H1 (cell line): ENCODE data around the gene ART5. TPM values are rescaled to one million over a fixed set of nuclear protein-coding genes. Genes with fewer than 3 reads are reported as not detected.

Source experiments
- CTCF ChIA-PET: fragments of 300-600 bp; sonication (Branson Sonifier 250); formaldehyde crosslinking; loops from one replicate; lab custom pipeline; 2021; ENCODE audit not compliant: partially characterized antibody; lab: Charles Lee
- POLR2A ChIA-PET: fragments of 300-600 bp; sonication (Branson Sonifier 250); formaldehyde crosslinking; loops from one replicate; lab custom pipeline; 2021; ENCODE audit warnings: inconsistent platforms; ENCODE audit not compliant: partially characterized antibody; lab: Charles Lee
- DNase-seq, 2 experiments: peaks; one replicate each; pipeline versions ENCODE4 v3.0.0 to v3.0.0-alpha.2; 2010 to 2022; ENCODE audit warnings: low spot score in 2 of 2, low read depth in 1 of 2, mixed read lengths in 1 of 2
- FAIRE-seq: peaks from 2 replicates; lab custom pipeline; 2011; peaks lifted over from hg19 to GRCh38; lab: Jason Lieb, UNC
- H2AFZ ChIP-seq: 2 replicates; pipeline ENCODE4 v1.8.1; 2012; ENCODE audit warnings: low read length, inconsistent platforms
- H2AK5ac ChIP-seq: 2 replicates; pipeline ENCODE4 v1.6.1; 2013; ENCODE audit warnings: low read depth, low read length
- H2BK120ac ChIP-seq: replicated peaks from 2 replicates; pipeline ENCODE3; 2013; ENCODE audit warnings: low read depth, low read length, inconsistent platforms
- H2BK12ac ChIP-seq: 2 replicates; pipeline ENCODE4 v1.6.1; 2013; ENCODE audit warnings: low read depth, low read length
- H2BK15ac ChIP-seq: 2 replicates; pipeline ENCODE4 v1.6.1; 2013; ENCODE audit warnings: low read length
- H2BK20ac ChIP-seq: 2 replicates; pipeline ENCODE4 v1.6.1; 2013; ENCODE audit warnings: low read length
- H2BK5ac ChIP-seq: 2 replicates; pipeline ENCODE4 v1.6.1; 2013; ENCODE audit warnings: low read depth, low read length
- H3K14ac ChIP-seq: 2 replicates; pipeline ENCODE4 v1.6.1; 2013; ENCODE audit warnings: inconsistent platforms; ENCODE audit not compliant: insufficient read length
- H3K18ac ChIP-seq: 2 replicates; pipeline ENCODE4 v1.6.1; 2013; ENCODE audit warnings: low read length; ENCODE audit errors: extremely low read depth
- H3K23ac ChIP-seq: 2 replicates; pipeline ENCODE4 v1.6.1; 2013; ENCODE audit warnings: inconsistent platforms; ENCODE audit not compliant: insufficient read length
- H3K23me2 ChIP-seq: 2 replicates; pipeline ENCODE4 v1.6.1; 2013; ENCODE audit warnings: low read depth, low read length
- H3K27ac ChIP-seq: 2 replicates; pipeline ENCODE4 v1.6.1; 2011; ENCODE audit warnings: low read depth, low read length, inconsistent platforms
- H3K27me3 ChIP-seq, 4 experiments: replicated peaks in 1 of 4; 1 replicate in 1 of 4; 2 replicates in 3 of 4; pipeline versions ENCODE4 v1.6.1 to v1.8.1; 2011 to 2013; ENCODE audit warnings: low read length in 3 of 4, mild to moderate bottlenecking in 3 of 4, inconsistent platforms in 2 of 4, mixed read lengths in 2 of 4, moderate library complexity in 1 of 4; ENCODE audit not compliant: control insufficient read depth in 3 of 4, insufficient read depth in 3 of 4; ENCODE audit errors: extremely low read depth in 1 of 4
- H3K36me3 ChIP-seq, 4 experiments: 2 replicates each; pipeline versions ENCODE4 v1.6.1 to v1.8.1; 2011 to 2013; ENCODE audit warnings: mild to moderate bottlenecking in 4 of 4, low read length in 3 of 4, moderate library complexity in 2 of 4, control low read depth in 1 of 4, inconsistent platforms in 1 of 4; ENCODE audit not compliant: insufficient read depth in 4 of 4, control insufficient read depth in 2 of 4
- H3K4ac ChIP-seq: replicated peaks from 2 replicates; pipeline ENCODE3; 2013; ENCODE audit warnings: low read length, low read depth, mixed read lengths, inconsistent platforms; ENCODE audit not compliant: insufficient read length
- H3K4me1 ChIP-seq, 4 experiments: replicated peaks in 1 of 4; 1 replicate in 1 of 4; 2 replicates in 3 of 4; pipeline versions ENCODE4 v1.6.1 to v1.8.1; 2011 to 2013; ENCODE audit warnings: low read length in 3 of 4, inconsistent platforms in 2 of 4, mixed read lengths in 1 of 4; ENCODE audit not compliant: insufficient read depth in 4 of 4, control insufficient read depth in 3 of 4
- H3K4me2 ChIP-seq, 2 experiments: 2 replicates each; pipeline versions ENCODE4 v1.6.1 to v1.8.1; 2011 to 2013; ENCODE audit warnings: low read depth in 2 of 2, low read length in 2 of 2, control low read depth in 1 of 2, inconsistent platforms in 1 of 2, mild to moderate bottlenecking in 1 of 2; ENCODE audit not compliant: insufficient read depth in 1 of 2
- H3K4me3 ChIP-seq, 4 experiments: fragments of 200-600, 300-600 bp in 1 of 4; sonication (generic), shearing (Covaris generic), sonication (Bioruptor Twin) in 1 of 4; 2 replicates each; pipeline versions ENCODE4 v1.5.1 to v1.8.1; 2011 to 2016; ENCODE audit warnings: low read length in 4 of 4, low read depth in 3 of 4, control low read depth in 2 of 4, inconsistent platforms in 2 of 4, mild to moderate bottlenecking in 2 of 4, mixed read lengths in 1 of 4, moderate library complexity in 1 of 4; ENCODE audit not compliant: insufficient read depth in 2 of 4; ENCODE audit errors: extremely low read depth in 1 of 4
- H3K56ac ChIP-seq: replicated peaks from 2 replicates; pipeline ENCODE3; 2013; ENCODE audit warnings: low read depth, mild to moderate bottlenecking, mixed read lengths, low read length, inconsistent platforms; ENCODE audit not compliant: insufficient read length
- H3K79me1 ChIP-seq: 2 replicates; pipeline ENCODE4 v1.6.1; 2013; ENCODE audit warnings: low read depth, low read length, control low read depth
- H3K79me2 ChIP-seq, 2 experiments: 2 replicates each; pipeline versions ENCODE4 v1.6.1 to v1.8.1; 2012 to 2013; ENCODE audit warnings: low read length in 2 of 2, mild to moderate bottlenecking in 2 of 2, inconsistent platforms in 1 of 2; ENCODE audit not compliant: insufficient read depth in 2 of 2, control insufficient read depth in 1 of 2
- H3K9ac ChIP-seq, 4 experiments: replicated peaks in 1 of 4; 1 replicate in 1 of 4; 2 replicates in 3 of 4; pipeline versions ENCODE4 v1.6.1 to v1.8.1; 2011 to 2013; ENCODE audit warnings: low read depth in 3 of 4, low read length in 3 of 4, control low read depth in 2 of 4, mild to moderate bottlenecking in 2 of 4, moderate library complexity in 2 of 4, inconsistent platforms in 1 of 4; ENCODE audit errors: extremely low read depth in 1 of 4
- H3K9me3 ChIP-seq, 2 experiments: 2 replicates each; pipeline versions ENCODE4 v1.6.1 to v1.8.1; 2012 to 2013; ENCODE audit warnings: mild to moderate bottlenecking in 2 of 2, moderate library complexity in 2 of 2, control low read depth in 1 of 2, inconsistent platforms in 1 of 2, low read depth in 1 of 2, low read length in 1 of 2, mixed read lengths in 1 of 2; ENCODE audit not compliant: insufficient read depth in 2 of 2
- H4K20me1 ChIP-seq, 2 experiments: replicated peaks in 1 of 2; 2 replicates each; pipeline versions ENCODE3 to v1.8.1; 2011 to 2013; ENCODE audit warnings: inconsistent platforms in 2 of 2, low read length in 2 of 2, mild to moderate bottlenecking in 1 of 2; ENCODE audit not compliant: insufficient read depth in 2 of 2, control insufficient read depth in 1 of 2
- H4K5ac ChIP-seq: 2 replicates; pipeline ENCODE4 v1.6.1; 2013; ENCODE audit warnings: low read length, low read depth, mixed read lengths, inconsistent platforms; ENCODE audit not compliant: insufficient read length
- H4K8ac ChIP-seq: 2 replicates; pipeline ENCODE4 v1.8.0; 2013; ENCODE audit warnings: mild to moderate bottlenecking, moderate library complexity, low read length, inconsistent platforms; ENCODE audit not compliant: insufficient read depth; ENCODE audit errors: extremely low read depth
- H4K91ac ChIP-seq: replicated peaks from 2 replicates; pipeline ENCODE3; 2013; ENCODE audit warnings: low read length, mixed read lengths, inconsistent platforms; ENCODE audit not compliant: insufficient read length
- CREB1 ChIP-seq: IDR thresholded peaks from 2 replicates; pipeline ENCODE4 v1.6.1; 2012; ENCODE audit warnings: inconsistent platforms
- KDM5A ChIP-seq: fragments of 200-600 bp; IDR thresholded peaks from 2 replicates; pipeline ENCODE4 v1.7.1; 2012; ENCODE audit warnings: mild to moderate bottlenecking, low read length, inconsistent platforms, mixed read lengths
- RAD21 ChIP-seq, 2 experiments: IDR thresholded peaks in 1 of 2; conservative IDR thresholded peaks in 1 of 2; 2 replicates each; pipeline ENCODE4 v1.6.1; 2011; ENCODE audit warnings: low read depth in 2 of 2, low read length in 2 of 2, improper control_type of control experiment in 1 of 2, inconsistent platforms in 1 of 2, mild to moderate bottlenecking in 1 of 2, moderate library complexity in 1 of 2
- SAP30 ChIP-seq: fragments of 300-600 bp; sonication (generic); IDR thresholded peaks from 2 replicates; pipeline ENCODE4 v1.7.1; 2012; ENCODE audit warnings: low read length, moderate library complexity, mild to moderate bottlenecking, inconsistent platforms; ENCODE audit not compliant: insufficient read depth, insufficient replicate concordance
- SP4 ChIP-seq: IDR thresholded peaks from 2 replicates; pipeline ENCODE4 v1.6.1; 2012; ENCODE audit warnings: low read length, inconsistent platforms
- TBP ChIP-seq: IDR thresholded peaks from 2 replicates; pipeline ENCODE4 v1.6.1; 2011; ENCODE audit warnings: low read depth, low read length, improper control_type of control experiment
- WGBS, 2 experiments: shearing (Covaris generic) in 1 of 2; methylation state at CpG; one replicate each; pipeline versions ENCODE4 v1.1.6 to v1.1.7; 2013 to 2015; ENCODE audit warnings: low lambda C conversion rate in 2 of 2, mixed read lengths in 2 of 2, inconsistent platforms in 1 of 2, low coverage in 1 of 2, missing lambda C conversion rate in 1 of 2; ENCODE audit not compliant: insufficient replicate concordance in 2 of 2, insufficient coverage in 1 of 2, insufficient read length in 1 of 2; ENCODE audit errors: extremely low coverage in 1 of 2, missing lambda C conversion rate in 1 of 2; 5-methylcytosine and 5-hydroxymethylcytosine counted together
- polyA plus RNA-seq, 7 experiments: library from polyadenylated mRNA; depleted of rRNA in 3 of 7; stranded (reverse) in 5 of 7; unstranded in 2 of 7; fragments of >200 nt in 5 of 7; fragments of 200-250 nt in 2 of 7; gene quantifications; 1 replicate in 5 of 7; 2 replicates in 1 of 7; 4 replicates in 1 of 7; pipeline versions ENCODE4 v1.2.1 to v1.2.3, GENCODE V29; 2011 to 2013; ENCODE audit warnings: missing spikeins in 2 of 7, mixed read lengths in 2 of 7
- total RNA-seq: library from RNA; stranded (reverse); fragmentation: NEBNext Ultra II Directional; extraction: Animal tissue kit (Norgen Biotek cat#: 25700); gene quantifications from 2 replicates; pipeline ENCODE4 v1.2.1, GENCODE V29; 2021
- TF ChIP-seq, protein P1 (sequence below): IDR thresholded peaks from 2 replicates; pipeline ENCODE4 v1.6.1; 2012; ENCODE audit warnings: inconsistent platforms

The ART5 gene
- total and polyA plus RNA-seq, 2 of the 8 experiments (the other 6 are each of a cell fraction or from before 2014, with no cell fraction given), result 6.0 to 7.5 TPM

DNA sequence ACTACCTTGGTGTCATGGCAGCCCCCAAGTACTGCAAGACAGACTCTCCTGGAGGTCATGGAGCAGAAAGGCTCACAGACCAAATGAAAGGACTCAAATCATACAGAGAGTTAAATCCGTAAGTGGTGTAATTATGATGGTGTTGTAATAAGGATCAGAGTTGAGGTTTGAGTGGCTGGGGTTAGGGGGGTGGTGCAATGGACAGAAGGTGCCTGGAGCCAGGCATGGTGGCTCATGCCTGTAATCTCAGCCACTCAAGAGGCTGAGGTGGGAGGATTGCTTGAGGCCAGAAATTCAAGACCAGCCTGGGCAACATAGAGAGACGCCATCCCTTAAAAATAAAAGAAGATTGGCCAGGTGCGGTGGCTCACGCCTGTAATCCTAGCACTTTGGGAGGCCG, 18.7 kb downstream of the ART5 start:
- H3K79me1 ChIP-seq, result no peaks in the 10 kb centered on the region
- no peak overlapping the region for H3K4ac ChIP-seq
- WGBS, 2 experiments, result 92% methylated on average over 5 of the region's 5 CpGs; no CpG with 5 or more reads in 1 of the 2 experiments
- H3K4me3 ChIP-seq, result no peak overlapping the region
- H2BK5ac ChIP-seq, result no peak overlapping the region
- H2BK12ac ChIP-seq, result no peak overlapping the region
- no peaks in the 10 kb centered on the region for H3K9me3 ChIP-seq
- no peak overlapping the region for H4K91ac ChIP-seq
- no peaks in the 10 kb centered on the region for H3K36me3 ChIP-seq
- no peak for DNase-seq
- no peak overlapping the region for H3K56ac ChIP-seq
- no peak overlapping the region for H3K27ac ChIP-seq
- no peak overlapping the region for H3K23ac ChIP-seq
- ChIA-PET POLR2A (interaction anchor here (0.8 kb wide), 1 partner anchor 18 kb away, joined by 3 read pairs; no protein-coding TSS in a partner anchor), CTCF (interaction anchor here (2.0 to 7.0 kb wide), 2 partner anchors 14 to 50 kb away, joined by 4 to 33 read pairs; no protein-coding TSS in a partner anchor)
- H3K9ac ChIP-seq, result no peak overlapping the region
- no peak overlapping the region for H4K5ac ChIP-seq
- no peak overlapping the region for H2AK5ac ChIP-seq
- no peak overlapping the region for H4K8ac ChIP-seq
- H3K18ac ChIP-seq, result no peak overlapping the region
- H3K79me2 ChIP-seq, result no peaks in the 10 kb centered on the region
- no peak overlapping the region for H3K4me2 ChIP-seq
- no peak for FAIRE-seq
- no peaks in the 10 kb centered on the region for H3K23me2 ChIP-seq
- TF ChIP-seq, protein P1, sequence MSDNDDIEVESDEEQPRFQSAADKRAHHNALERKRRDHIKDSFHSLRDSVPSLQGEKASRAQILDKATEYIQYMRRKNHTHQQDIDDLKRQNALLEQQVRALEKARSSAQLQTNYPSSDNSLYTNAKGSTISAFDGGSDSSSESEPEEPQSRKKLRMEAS, result no peak
- TF ChIP-seq KDM5A (no peak), SP4 (no peak), CREB1 (no peak), SAP30 (no peak), RAD21 (IDR thresholded peaks at IDR 0.05 in 1 of 2, conservative IDR thresholded peaks at IDR 0.05 in 1 of 2; ENCODE audit: low read depth in 2 of 2, low read length in 2 of 2) (no peak), TBP (no peak)
- no peaks in the 10 kb centered on the region for H3K27me3 ChIP-seq
- no peaks in the 10 kb centered on the region for H3K4me1 ChIP-seq
- no peak overlapping the region for H2BK20ac ChIP-seq
- no peak overlapping the region for H2BK15ac ChIP-seq
- H2BK120ac ChIP-seq, result no peak overlapping the region
- H2AFZ ChIP-seq, result no peak overlapping the region
- H3K14ac ChIP-seq, result no peak overlapping the region
- H4K20me1 ChIP-seq, result no peaks in the 10 kb centered on the region
